ENCODE results near the gene FOXO4.

FOXO4 gene

GRCh38 chrX:71100581-71101505 is 5.2 kb downstream of the FOXO4 start:
- Histone ChIP-seq H3K9me3 (replicated peaks; ENCODE audit: insufficient read depth, low read length) (no peaks in the 10 kb centered on the region), H3F3A (ENCODE audit: insufficient read depth, low read length) (no peaks in the 10 kb centered on the region), H3K27me3 (replicated peaks; ENCODE audit: insufficient read depth, low read length) (no peaks in the 10 kb centered on the region), H4K20me1 (ENCODE audit: insufficient read depth, low read length) (no peaks in the 10 kb centered on the region), H3K9ac (ENCODE audit: low read length) (no peak overlapping the region), H3K4me3 (ENCODE audit: low read length) (no peak overlapping the region), H3K36me3 (replicated peaks; ENCODE audit: insufficient read depth, low read length) (no peaks in the 10 kb centered on the region), H2AFZ (ENCODE audit: low read length) (no peak overlapping the region), H3K9me2 (replicated peaks; ENCODE audit: insufficient read depth, low read length) (no peaks in the 10 kb centered on the region), H3K27ac (ENCODE audit: low read length) (no peak overlapping the region), H3K4me1 (ENCODE audit: low read length) (0 out of 2 replicates have a peak, but pooled peaks cover 6% of the 10 kb centered on the region), H3K79me2 (ENCODE audit: low read length) (no peaks in the 10 kb centered on the region), H3K4me2 (ENCODE audit: low read depth, low read length) (no peak overlapping the region)
- no peak for TF ChIP-seq CTCF (IDR thresholded peaks at IDR 0.05; ENCODE audit: low read length)
- TF ChIP-seq EZH2phosphoT487 (IDR thresholded peaks at IDR 0.05; ENCODE audit: low read length): no peak
- TF ChIP-seq EZH2 (optimal IDR thresholded peaks at IDR 0.05; ENCODE audit: low read depth, low read length): no peak
- DNase-seq: no peak

GRCh38 chrX:71102292-71102691 is 6.6 kb downstream of the FOXO4 start:
- no peak for DNase-seq
- H2AFZ ChIP-seq (ENCODE audit: low read length): no peak overlapping the region
- H3K4me2 ChIP-seq (ENCODE audit: low read depth, low read length): no peak overlapping the region
- no peaks in the 10 kb centered on the region for H3K27me3 ChIP-seq (replicated peaks; ENCODE audit: insufficient read depth, low read length)
- no peak overlapping the region for H3K27ac ChIP-seq (ENCODE audit: low read length)
- no peak for TF ChIP-seq EZH2phosphoT487 (IDR thresholded peaks at IDR 0.05; ENCODE audit: low read length)
- no peak for TF ChIP-seq EZH2 (optimal IDR thresholded peaks at IDR 0.05; ENCODE audit: low read depth, low read length)
- no peak for TF ChIP-seq CTCF (IDR thresholded peaks at IDR 0.05; ENCODE audit: low read length)
- no peaks in the 10 kb centered on the region for H3K9me3 ChIP-seq (replicated peaks; ENCODE audit: insufficient read depth, low read length)
- no peaks in the 10 kb centered on the region for H4K20me1 ChIP-seq (ENCODE audit: insufficient read depth, low read length)
- no peaks in the 10 kb centered on the region for H3K36me3 ChIP-seq (replicated peaks; ENCODE audit: insufficient read depth, low read length)
- 0 out of 2 replicates have a peak, but pooled peaks cover 6% of the 10 kb centered on the region for H3K4me1 ChIP-seq (ENCODE audit: low read length)
- H3K9me2 ChIP-seq (replicated peaks; ENCODE audit: insufficient read depth, low read length): no peaks in the 10 kb centered on the region
- no peaks in the 10 kb centered on the region for H3F3A ChIP-seq (ENCODE audit: insufficient read depth, low read length)
- H3K79me2 ChIP-seq (ENCODE audit: low read length): no peaks in the 10 kb centered on the region
- H3K9ac ChIP-seq (ENCODE audit: low read length): no peak overlapping the region
- no peak overlapping the region for H3K4me3 ChIP-seq (ENCODE audit: low read length)

GRCh38 chrX:71103110-71103983 is 7.7 kb downstream of the FOXO4 start:
- no peaks in the 10 kb centered on the region for H4K20me1 ChIP-seq (ENCODE audit: insufficient read depth, low read length)
- no peaks in the 10 kb centered on the region for H3K27me3 ChIP-seq (replicated peaks; ENCODE audit: insufficient read depth, low read length)
- H3K4me3 ChIP-seq (ENCODE audit: low read length): no peak overlapping the region
- H3K9ac ChIP-seq (ENCODE audit: low read length): no peak overlapping the region
- H3K4me1 ChIP-seq (ENCODE audit: low read length): 0 out of 2 replicates have a peak, but pooled peaks cover 6% of the 10 kb centered on the region
- no peaks in the 10 kb centered on the region for H3K9me3 ChIP-seq (replicated peaks; ENCODE audit: insufficient read depth, low read length)
- H2AFZ ChIP-seq (ENCODE audit: low read length): no peak overlapping the region
- H3K27ac ChIP-seq (ENCODE audit: low read length): no peak overlapping the region
- no peak overlapping the region for H3K4me2 ChIP-seq (ENCODE audit: low read depth, low read length)
- TF ChIP-seq CTCF (IDR thresholded peaks at IDR 0.05; ENCODE audit: low read length) (no peak), EZH2phosphoT487 (IDR thresholded peaks at IDR 0.05; ENCODE audit: low read length) (no peak), EZH2 (optimal IDR thresholded peaks at IDR 0.05; ENCODE audit: low read depth, low read length) (no peak)
- no peaks in the 10 kb centered on the region for H3F3A ChIP-seq (ENCODE audit: insufficient read depth, low read length)
- H3K36me3 ChIP-seq (replicated peaks; ENCODE audit: insufficient read depth, low read length): no peaks in the 10 kb centered on the region
- H3K79me2 ChIP-seq (ENCODE audit: low read length): no peaks in the 10 kb centered on the region
- no peaks in the 10 kb centered on the region for H3K9me2 ChIP-seq (replicated peaks; ENCODE audit: insufficient read depth, low read length)
- DNase-seq: no peak

Measured in MM.1S (cell line).